ENCODE results near the gene TTC23. TPM values are rescaled to one million over a fixed set of nuclear protein-coding genes. Genes with fewer than 3 reads are reported as not detected.

TTC23 gene
- total and polyA plus RNA-seq, 2 donors (not counting 3 experiments of a cell fraction or from before 2014, with no cell fraction given): 4.1 to 27.3 TPM

DNA sequence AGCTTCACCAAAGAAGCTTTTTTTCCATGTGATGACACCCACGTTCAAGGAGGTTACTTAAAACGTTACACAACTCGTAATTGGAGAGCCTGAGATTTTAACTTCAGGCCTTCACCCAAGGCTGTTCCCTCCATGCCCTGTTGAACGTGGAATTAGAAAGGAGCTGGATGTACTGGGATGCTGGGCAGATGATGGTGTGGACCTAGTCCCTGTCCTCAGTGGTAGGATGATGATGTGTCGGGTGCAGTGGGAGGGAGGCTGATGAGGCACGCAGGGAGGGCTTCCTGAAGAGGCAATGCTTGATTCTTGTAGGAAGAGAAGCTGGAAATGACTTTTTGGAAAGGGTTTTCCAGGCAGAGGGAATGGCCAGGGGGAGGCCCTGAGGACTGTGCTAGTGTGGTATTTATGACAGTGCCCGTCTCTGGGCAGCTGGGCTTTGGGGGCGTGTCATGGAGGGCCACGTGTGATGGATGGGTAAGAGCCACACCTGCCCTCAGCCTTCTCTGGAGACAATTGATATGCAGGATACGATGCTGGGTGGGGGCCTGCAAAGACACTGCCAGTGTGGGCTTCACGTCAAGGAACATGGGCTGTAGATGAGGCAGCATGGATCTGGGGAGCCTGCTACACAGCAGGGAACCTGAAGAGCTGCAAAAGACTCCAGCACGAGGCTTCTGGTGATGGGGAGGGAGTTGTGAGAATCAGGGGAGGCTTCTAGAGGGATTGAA, 129.2 kb downstream of the TTC23 start:
- H3K4me1 ChIP-seq (ENCODE audit: control insufficient read depth, extremely low read depth, insufficient read depth, low read length): peaks cover 28% of the 10 kb centered on the region
- intact Hi-C loops (cut with micrococcal nuclease) (loop anchor here (5.0 kb wide), 2 partner anchors 332 to 447 kb away; partner anchors contain the start of gene MEF2A), dilution Hi-C loops (cut with MboI; ENCODE audit: extremely low pct_ligation_motif_present, low sequenced_read_pairs) (no loop called here)
- no peaks in the 10 kb centered on the region for H3K36me3 ChIP-seq (ENCODE audit: control insufficient read depth in 2 of 2, extremely low read depth in 1 of 2, insufficient read depth in 2 of 2, low read length in 2 of 2)
- H3K9me1 ChIP-seq (replicated peaks; ENCODE audit: control insufficient read depth, extremely low read depth, insufficient read depth, low read length): no peaks in the 10 kb centered on the region
- no peak overlapping the region for H3K27ac ChIP-seq (ENCODE audit: insufficient read depth, low read depth, low read length)
- no peaks in the 10 kb centered on the region for H3K79me2 ChIP-seq (ENCODE audit: control insufficient read depth, insufficient read depth, low read length)
- no peaks in the 10 kb centered on the region for H4K20me1 ChIP-seq (replicated peaks; ENCODE audit: control insufficient read depth, extremely low read depth, insufficient read depth, low read length)
- no peak overlapping the region for H3K4me3 ChIP-seq (replicated peaks in 1 of 3; ENCODE audit: insufficient read depth in 1 of 3, low read depth in 1 of 3, low read length in 3 of 3)
- no peak overlapping the region for H3K9ac ChIP-seq (replicated peaks; ENCODE audit: extremely low read depth, insufficient read depth, low read length)
- TF ChIP-seq POLR2AphosphoS5 (IDR thresholded peaks at IDR 0.05; ENCODE audit: insufficient read depth, low read depth, low read length): no peak
- no peaks in the 10 kb centered on the region for H3K27me3 ChIP-seq (ENCODE audit: control insufficient read depth in 2 of 2, insufficient read depth in 2 of 2, low read length in 2 of 2)
- H3K4me2 ChIP-seq (ENCODE audit: insufficient read depth, low read length): no peak overlapping the region
- ChIA-PET POLR2A (no interaction called here), CTCF (interaction anchor here (1.1 to 2.5 kb wide), 3 partner anchors 15 to 19 kb away, joined by 4 to 8 read pairs (median 4); partner anchors contain the start of gene SYNM)
- no peaks in the 10 kb centered on the region for H3K9me3 ChIP-seq (replicated peaks; ENCODE audit: control insufficient read depth, insufficient read depth, low read length)
- no TSS peak for BruUV-seq (replicated peaks)
- no peak overlapping the region for H2AFZ ChIP-seq (ENCODE audit: low read depth, low read length)
- FAIRE-seq: no peak
- DNase-seq (ENCODE audit: low read depth, low spot score): no peak

DNA sequence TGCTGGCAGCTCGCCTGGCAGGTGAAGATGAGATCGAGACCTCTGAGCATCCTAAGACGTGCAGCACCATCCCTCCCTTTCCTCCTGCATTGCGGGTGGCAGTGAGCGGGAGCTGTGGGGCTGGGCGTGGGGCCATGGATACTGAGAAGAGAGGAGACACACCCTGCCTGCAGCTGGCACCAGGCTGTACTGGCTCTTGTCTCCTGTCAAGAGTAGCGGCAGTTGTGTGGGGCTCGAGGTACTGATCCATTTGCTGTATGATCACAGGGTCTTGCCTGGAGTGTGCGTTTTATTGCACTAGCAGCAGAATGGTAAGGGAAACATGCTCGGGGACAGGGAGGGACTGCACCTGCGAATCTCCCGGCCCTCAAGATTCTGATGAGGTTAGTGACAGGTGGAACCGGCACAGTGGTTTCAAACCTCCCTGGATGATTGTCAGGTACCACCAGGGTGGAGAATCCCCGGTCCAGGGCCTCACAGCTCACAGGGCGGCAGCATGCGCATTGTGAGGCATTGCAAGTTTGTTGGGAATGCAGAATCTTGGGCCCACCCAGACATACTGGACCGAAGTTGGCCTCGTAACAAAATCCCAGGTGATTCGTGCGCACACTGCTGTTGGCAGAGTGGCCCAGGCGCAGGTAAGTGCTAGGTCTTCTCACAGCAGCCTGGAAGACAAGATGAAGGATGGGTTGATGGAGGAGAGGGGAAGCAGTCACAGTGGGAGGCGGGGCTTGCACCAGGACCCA, 130.4 kb downstream of the TTC23 start:
- Histone ChIP-seq H3K4me1 (ENCODE audit: control insufficient read depth, extremely low read depth, insufficient read depth, low read length) (peaks cover 15% of the 10 kb centered on the region), H3K4me2 (ENCODE audit: insufficient read depth, low read length) (no peak overlapping the region), H3K79me2 (ENCODE audit: control insufficient read depth, insufficient read depth, low read length) (no peaks in the 10 kb centered on the region), H3K4me3 (replicated peaks in 1 of 3; ENCODE audit: insufficient read depth in 1 of 3, low read depth in 1 of 3, low read length in 3 of 3) (no peak overlapping the region), H3K9me3 (replicated peaks; ENCODE audit: control insufficient read depth, insufficient read depth, low read length) (no peaks in the 10 kb centered on the region), H3K36me3 (ENCODE audit: control insufficient read depth in 2 of 2, extremely low read depth in 1 of 2, insufficient read depth in 2 of 2, low read length in 2 of 2) (no peaks in the 10 kb centered on the region), H3K9ac (replicated peaks; ENCODE audit: extremely low read depth, insufficient read depth, low read length) (no peak overlapping the region), H3K27me3 (ENCODE audit: control insufficient read depth in 2 of 2, insufficient read depth in 2 of 2, low read length in 2 of 2) (no peaks in the 10 kb centered on the region), H3K27ac (ENCODE audit: insufficient read depth, low read depth, low read length) (no peak overlapping the region), H2AFZ (ENCODE audit: low read depth, low read length) (no peak overlapping the region), H4K20me1 (replicated peaks; ENCODE audit: control insufficient read depth, extremely low read depth, insufficient read depth, low read length) (no peaks in the 10 kb centered on the region), H3K9me1 (replicated peaks; ENCODE audit: control insufficient read depth, extremely low read depth, insufficient read depth, low read length) (no peaks in the 10 kb centered on the region)
- FAIRE-seq (no peak), DNase-seq (ENCODE audit: low read depth, low spot score) (no peak)
- TF ChIP-seq, protein P1, sequence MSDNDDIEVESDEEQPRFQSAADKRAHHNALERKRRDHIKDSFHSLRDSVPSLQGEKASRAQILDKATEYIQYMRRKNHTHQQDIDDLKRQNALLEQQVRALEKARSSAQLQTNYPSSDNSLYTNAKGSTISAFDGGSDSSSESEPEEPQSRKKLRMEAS (IDR thresholded peaks at IDR 0.05; ENCODE audit: insufficient read depth, insufficient read length): no peak
- no peak for TF ChIP-seq FOS (IDR thresholded peaks at IDR 0.05; ENCODE audit: borderline replicate concordance, insufficient read depth, low read length)
- TF ChIP-seq GATA2 (IDR thresholded peaks at IDR 0.05; ENCODE audit: insufficient read depth, insufficient read length, low read depth, low read length): no peak
- no peak for TF ChIP-seq POLR2AphosphoS5 (IDR thresholded peaks at IDR 0.05; ENCODE audit: insufficient read depth, low read depth, low read length)
- TF ChIP-seq, protein P2, sequence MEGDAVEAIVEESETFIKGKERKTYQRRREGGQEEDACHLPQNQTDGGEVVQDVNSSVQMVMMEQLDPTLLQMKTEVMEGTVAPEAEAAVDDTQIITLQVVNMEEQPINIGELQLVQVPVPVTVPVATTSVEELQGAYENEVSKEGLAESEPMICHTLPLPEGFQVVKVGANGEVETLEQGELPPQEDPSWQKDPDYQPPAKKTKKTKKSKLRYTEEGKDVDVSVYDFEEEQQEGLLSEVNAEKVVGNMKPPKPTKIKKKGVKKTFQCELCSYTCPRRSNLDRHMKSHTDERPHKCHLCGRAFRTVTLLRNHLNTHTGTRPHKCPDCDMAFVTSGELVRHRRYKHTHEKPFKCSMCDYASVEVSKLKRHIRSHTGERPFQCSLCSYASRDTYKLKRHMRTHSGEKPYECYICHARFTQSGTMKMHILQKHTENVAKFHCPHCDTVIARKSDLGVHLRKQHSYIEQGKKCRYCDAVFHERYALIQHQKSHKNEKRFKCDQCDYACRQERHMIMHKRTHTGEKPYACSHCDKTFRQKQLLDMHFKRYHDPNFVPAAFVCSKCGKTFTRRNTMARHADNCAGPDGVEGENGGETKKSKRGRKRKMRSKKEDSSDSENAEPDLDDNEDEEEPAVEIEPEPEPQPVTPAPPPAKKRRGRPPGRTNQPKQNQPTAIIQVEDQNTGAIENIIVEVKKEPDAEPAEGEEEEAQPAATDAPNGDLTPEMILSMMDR (IDR thresholded peaks at IDR 0.05; ENCODE audit: extremely low read depth in 1 of 2, insufficient read depth in 1 of 2, low read depth in 1 of 2, low read length in 2 of 2): no peak
- TF ChIP-seq MYC (IDR thresholded peaks at IDR 0.05; ENCODE audit: low read depth, low read length): no peak
- no peak for TF ChIP-seq POLR2A (IDR thresholded peaks at IDR 0.05; ENCODE audit: low read depth, low read length)
- no peak for TF ChIP-seq EZH2 (IDR thresholded peaks at IDR 0.05; ENCODE audit: borderline replicate concordance, low read depth, low read length, severe bottlenecking)
- no peak for TF ChIP-seq JUN (IDR thresholded peaks at IDR 0.05; ENCODE audit: borderline replicate concordance, insufficient read depth, insufficient read length, low read depth)
- POLR2A ChIA-PET: no interaction called here
- BruUV-seq (replicated peaks): no TSS peak
- dilution Hi-C loops (cut with MboI; ENCODE audit: extremely low pct_ligation_motif_present, low sequenced_read_pairs): no loop called here
- intact Hi-C loops (cut with micrococcal nuclease): no loop called here
- CTCF ChIA-PET: no interaction called here

Measured in endothelial cell of umbilical vein (primary cell).